Adipocyte (in vitro differentiated cells): ENCODE results near the gene MDM2.
A peak's percentile ranks its signal among the peaks of the same experiment; 100 is the strongest.

ENCODE experiments used
- DNase-seq: peaks from one replicate; pipeline ENCODE4 v3.0.0-alpha.2; 2015; ENCODE audit warnings: low read depth
- H3K27me3 ChIP-seq: replicated peaks from 2 replicates; pipeline ENCODE4 v1.7.0; 2013; ENCODE audit warnings: mild to moderate bottlenecking, low read length, moderate library complexity; ENCODE audit not compliant: control insufficient read depth, insufficient read depth
- H3K36me3 ChIP-seq: 2 replicates; pipeline ENCODE4 v1.7.0; 2013; ENCODE audit warnings: low read length, mild to moderate bottlenecking, moderate library complexity; ENCODE audit not compliant: control insufficient read depth, insufficient read depth, severe bottlenecking
- H3K4me1 ChIP-seq: 2 replicates; pipeline ENCODE4 v1.7.0; 2013; ENCODE audit warnings: mild to moderate bottlenecking, low read length, moderate library complexity; ENCODE audit not compliant: control insufficient read depth, insufficient read depth
- H3K4me3 ChIP-seq: 2 replicates; pipeline ENCODE4 v1.7.0; 2013; ENCODE audit warnings: mild to moderate bottlenecking, low read length, moderate library complexity
- H3K9ac ChIP-seq: 2 replicates; pipeline ENCODE4 v1.7.0; 2013; ENCODE audit warnings: mild to moderate bottlenecking, low read length, moderate library complexity
- H3K9me3 ChIP-seq: 2 replicates; pipeline ENCODE4 v1.7.0; 2013; ENCODE audit warnings: mild to moderate bottlenecking, low read length, moderate library complexity; ENCODE audit not compliant: control insufficient read depth

The MDM2 gene

GRCh38 chr12:68786929-68787328, 21.0 kb upstream of the MDM2 start:
- Histone ChIP-seq H3K4me1 (peaks cover 42% of the 10 kb centered on the region), H3K4me3 (no peak overlapping the region), H3K27me3 (no peaks in the 10 kb centered on the region), H3K9ac (peak overlapping the region; percentile 63), H3K9me3 (no peaks in the 10 kb centered on the region), H3K36me3 (no peaks in the 10 kb centered on the region)
- DNase-seq: peak; percentile 17

DNA sequence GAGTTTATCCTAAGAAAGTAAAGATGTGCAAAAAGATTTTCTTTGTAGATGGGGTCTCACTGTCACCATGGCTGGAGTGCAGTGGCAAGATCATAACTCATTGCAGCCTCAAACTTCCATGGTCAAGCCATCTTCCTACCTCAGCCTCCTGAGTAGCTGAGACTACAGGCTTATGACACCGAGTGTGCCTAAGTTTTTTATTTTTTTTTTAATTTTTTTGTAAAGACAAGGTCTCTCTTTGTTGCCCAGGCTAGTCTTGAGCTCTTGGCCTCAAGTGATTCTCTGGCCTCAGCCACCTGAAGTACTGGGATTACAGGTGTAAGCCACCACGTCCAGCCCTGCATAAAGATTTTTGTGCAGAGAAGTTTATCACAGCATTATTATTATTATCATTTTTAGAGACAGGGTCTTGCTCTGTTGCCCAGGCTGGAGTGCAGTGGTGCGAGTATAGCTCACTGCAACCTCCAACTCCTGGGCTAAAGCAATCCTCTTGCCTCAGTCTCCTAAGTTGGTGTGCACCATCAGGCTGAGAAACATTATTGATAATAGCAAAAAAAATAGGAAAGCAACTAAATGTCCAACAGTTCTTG, 19.3 kb upstream of the MDM2 start:
- no peaks in the 10 kb centered on the region for H3K27me3 ChIP-seq

GRCh38 chr12:68789144-68789878, 18.7 kb upstream of the MDM2 start:
- Histone ChIP-seq H3K36me3 (no peaks in the 10 kb centered on the region), H3K9me3 (no peaks in the 10 kb centered on the region), H3K9ac (no peak overlapping the region), H3K4me1 (peaks cover 42% of the 10 kb centered on the region), H3K4me3 (no peak overlapping the region), H3K27me3 (no peaks in the 10 kb centered on the region)
- DNase-seq: no peak

More for the DNA sequence above, 19.3 kb upstream of the MDM2 start:
- Histone ChIP-seq H3K9ac (no peak overlapping the region), H3K4me3 (no peak overlapping the region), H3K4me1 (peaks cover 42% of the 10 kb centered on the region), H3K9me3 (no peaks in the 10 kb centered on the region), H3K36me3 (no peaks in the 10 kb centered on the region)
- DNase-seq: no peak

- H3K36me3 ChIP-seq: no peaks in the 10 kb centered on the region
- DNase-seq: no peak
- H3K4me1 ChIP-seq: peaks cover 40% of the 10 kb centered on the region
- H3K9me3 ChIP-seq: no peaks in the 10 kb centered on the region
- no peaks in the 10 kb centered on the region for H3K27me3 ChIP-seq
- H3K9ac ChIP-seq: no peak overlapping the region
- no peak overlapping the region for H3K4me3 ChIP-seq
Observed at GRCh38 chr12:68790081-68790951, 17.7 kb upstream of the MDM2 start.

GRCh38 chr12:68790952-68791234, 17.1 kb upstream of the MDM2 start:
- no peaks in the 10 kb centered on the region for H3K27me3 ChIP-seq
- H3K9me3 ChIP-seq: no peaks in the 10 kb centered on the region
- H3K4me1 ChIP-seq: peaks cover 34% of the 10 kb centered on the region
- H3K9ac ChIP-seq: no peak overlapping the region
- no peaks in the 10 kb centered on the region for H3K36me3 ChIP-seq
- H3K4me3 ChIP-seq: no peak overlapping the region
- no peak for DNase-seq

GRCh38 chr12:68791897-68792481, 16.0 kb upstream of the MDM2 start:
- H3K27me3 ChIP-seq: no peaks in the 10 kb centered on the region
- H3K36me3 ChIP-seq: no peaks in the 10 kb centered on the region
- H3K4me3 ChIP-seq: no peak overlapping the region

GRCh38 chr12:68792952-68793351, 15.0 kb upstream of the MDM2 start:
- H3K4me3 ChIP-seq: no peak overlapping the region
- DNase-seq: no peak
- H3K9ac ChIP-seq: no peak overlapping the region
- no peaks in the 10 kb centered on the region for H3K27me3 ChIP-seq
- no peaks in the 10 kb centered on the region for H3K9me3 ChIP-seq
- H3K36me3 ChIP-seq: no peaks in the 10 kb centered on the region
- peaks cover 17% of the 10 kb centered on the region for H3K4me1 ChIP-seq

More at GRCh38 chr12:68791897-68792481, 16.0 kb upstream of the MDM2 start:
- no peak for DNase-seq
- no peak overlapping the region for H3K9ac ChIP-seq
- H3K4me1 ChIP-seq: peaks cover 26% of the 10 kb centered on the region
- H3K9me3 ChIP-seq: no peaks in the 10 kb centered on the region

DNA sequence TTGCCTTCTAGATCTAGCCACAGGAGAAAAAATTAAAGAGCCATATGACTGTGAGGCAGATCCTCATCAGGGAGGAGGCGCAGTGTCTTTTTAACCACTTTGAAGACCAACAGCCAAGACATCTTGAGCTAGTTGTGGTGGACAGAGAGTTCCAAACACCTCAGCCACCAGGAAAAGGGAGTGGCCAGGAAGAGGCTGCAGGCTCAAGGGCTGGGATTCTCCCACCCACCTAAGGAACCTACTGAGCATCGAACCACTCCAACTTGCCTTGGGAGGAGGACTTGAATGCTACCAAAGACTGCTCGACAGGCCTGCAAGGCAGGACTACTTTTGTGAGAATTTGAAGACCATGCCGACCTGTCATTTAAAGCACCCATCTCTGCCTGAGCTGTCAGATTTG, 14.5 kb upstream of the MDM2 start:
- no peaks in the 10 kb centered on the region for H3K27me3 ChIP-seq
- no peak overlapping the region for H3K4me3 ChIP-seq
- DNase-seq: no peak

GRCh38 chr12:68793975-68794652, 13.9 kb upstream of the MDM2 start:
- Histone ChIP-seq H3K4me1 (peaks cover 5% of the 10 kb centered on the region), H3K9me3 (no peaks in the 10 kb centered on the region), H3K27me3 (no peaks in the 10 kb centered on the region), H3K36me3 (no peaks in the 10 kb centered on the region), H3K9ac (no peak overlapping the region), H3K4me3 (no peak overlapping the region)
- no peak for DNase-seq

More for the DNA sequence above, 14.5 kb upstream of the MDM2 start:
- Histone ChIP-seq H3K36me3 (no peaks in the 10 kb centered on the region), H3K4me1 (peaks cover 12% of the 10 kb centered on the region), H3K9ac (no peak overlapping the region), H3K9me3 (no peaks in the 10 kb centered on the region)

DNA sequence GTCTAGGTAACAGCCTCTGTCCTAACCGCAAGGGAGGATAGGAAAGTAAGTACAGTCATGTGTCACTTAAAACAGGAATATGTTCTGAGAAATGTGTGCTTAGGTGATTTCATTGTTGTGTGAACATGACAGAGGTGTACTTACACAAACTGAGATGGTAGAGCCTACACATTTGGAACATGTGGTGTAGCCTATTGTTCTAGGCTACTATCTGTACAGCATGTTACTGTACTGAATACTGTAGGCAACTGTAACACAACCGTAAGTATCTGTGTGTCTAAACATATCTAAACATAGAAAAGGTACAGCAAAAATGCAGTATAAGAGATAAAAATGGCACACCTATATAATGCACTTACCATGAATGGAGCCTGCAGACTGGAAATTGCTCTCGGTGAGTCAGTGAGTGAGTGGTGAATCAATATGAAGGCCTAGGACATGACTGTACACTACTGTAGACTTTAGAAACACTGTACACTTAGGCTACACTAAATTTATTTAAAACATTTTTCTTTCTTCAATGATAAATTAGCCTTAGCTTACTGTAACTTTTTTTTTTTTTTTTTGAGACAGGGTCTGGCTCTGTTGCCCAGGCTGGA, 13.2 kb upstream of the MDM2 start:
- DNase-seq: peak; percentile 42
- no peaks in the 10 kb centered on the region for H3K9me3 ChIP-seq
- H3K36me3 ChIP-seq: no peaks in the 10 kb centered on the region
- H3K4me1 ChIP-seq: peaks cover 4% of the 10 kb centered on the region
- H3K4me3 ChIP-seq: no peak overlapping the region
- no peak overlapping the region for H3K9ac ChIP-seq
- no peaks in the 10 kb centered on the region for H3K27me3 ChIP-seq
